DND-41 (cell line): ENCODE data around the gene ARHGAP8.

Experiments
- CTCF ChIP-seq: IDR thresholded peaks from 2 replicates; pipeline ENCODE4 v1.5.1; 2012; ENCODE audit warnings: borderline replicate concordance, low read length, moderate library complexity, mild to moderate bottlenecking; ENCODE audit not compliant: poor library complexity, severe bottlenecking; ENCODE audit errors: extremely low read depth
- EZH2 ChIP-seq: IDR thresholded peaks from 3 replicates; pipeline ENCODE4 v1.6.1; 2012; ENCODE audit warnings: borderline replicate concordance, low read depth, mild to moderate bottlenecking, moderate library complexity, low read length, inconsistent platforms; ENCODE audit not compliant: severe bottlenecking

- TF ChIP-seq CTCF, result no peak
- no peak for TF ChIP-seq EZH2
Observed at GRCh38 chr22:44758344-44758973, 6.1 kb downstream of the ARHGAP8 start.
